Hypothalamus (tissue), 51 donors: ENCODE results near the gene RPS5.
A peak's percentile ranks its signal among the peaks of the same experiment; 100 is the strongest.
"Not testable (repeated sequence)": the region's sequence is repeated elsewhere in the genome, so short reads cannot be mapped to it uniquely, and the experiment has no call there.

Experiments used
- DNase-seq, 51 donors: peaks; one replicate each; lab custom pipeline; 2025; lab: John Stamatoyannopoulos, UW

The RPS5 gene

DNA sequence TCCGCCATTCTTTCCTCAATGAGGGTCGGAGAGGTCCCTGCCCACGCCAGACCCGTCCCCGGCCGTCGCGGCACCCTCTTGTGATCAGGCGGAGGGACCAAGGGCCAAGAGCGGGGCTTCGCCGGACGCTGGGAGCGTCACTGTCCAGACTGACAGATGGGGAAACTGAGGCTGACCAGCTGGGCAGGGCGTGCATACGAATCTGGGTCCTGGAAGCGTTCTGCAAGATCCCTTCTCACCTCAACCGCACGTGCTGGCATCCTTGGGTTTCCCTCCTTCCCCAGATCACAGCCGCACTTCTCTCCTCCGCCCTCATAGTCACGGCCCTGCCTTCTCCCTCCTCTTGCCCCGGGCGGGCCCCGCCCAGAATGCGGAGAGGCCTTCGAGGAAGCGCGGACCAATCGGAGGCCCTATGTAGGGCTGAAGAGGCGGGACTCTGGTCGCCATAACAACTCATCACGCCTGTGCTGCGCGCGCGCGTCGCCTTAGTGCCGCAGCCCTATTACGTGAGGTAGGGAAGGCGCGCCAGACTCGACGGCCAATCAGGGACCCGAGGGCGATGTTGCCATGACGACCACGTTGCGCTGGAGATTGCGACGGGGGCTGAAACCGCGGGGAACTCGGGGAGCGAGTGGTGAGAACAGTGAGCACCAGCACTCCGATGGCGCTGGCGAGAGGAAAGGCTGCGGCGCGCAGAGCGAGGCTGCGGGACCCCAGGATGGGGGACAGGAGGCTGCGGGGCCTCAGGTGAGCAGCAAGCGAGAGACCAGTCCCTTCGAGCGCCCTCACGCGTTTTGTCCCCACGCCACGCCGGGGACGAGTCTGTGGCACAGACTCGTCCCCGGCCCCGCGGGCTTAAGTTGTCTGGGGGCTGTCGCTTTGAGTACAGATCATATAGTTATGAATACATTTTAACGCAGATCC lies 14.1 kb downstream of the RPS5 start:
- DNase-seq: peak; percentile 48 to 100 (median 98)

DNA sequence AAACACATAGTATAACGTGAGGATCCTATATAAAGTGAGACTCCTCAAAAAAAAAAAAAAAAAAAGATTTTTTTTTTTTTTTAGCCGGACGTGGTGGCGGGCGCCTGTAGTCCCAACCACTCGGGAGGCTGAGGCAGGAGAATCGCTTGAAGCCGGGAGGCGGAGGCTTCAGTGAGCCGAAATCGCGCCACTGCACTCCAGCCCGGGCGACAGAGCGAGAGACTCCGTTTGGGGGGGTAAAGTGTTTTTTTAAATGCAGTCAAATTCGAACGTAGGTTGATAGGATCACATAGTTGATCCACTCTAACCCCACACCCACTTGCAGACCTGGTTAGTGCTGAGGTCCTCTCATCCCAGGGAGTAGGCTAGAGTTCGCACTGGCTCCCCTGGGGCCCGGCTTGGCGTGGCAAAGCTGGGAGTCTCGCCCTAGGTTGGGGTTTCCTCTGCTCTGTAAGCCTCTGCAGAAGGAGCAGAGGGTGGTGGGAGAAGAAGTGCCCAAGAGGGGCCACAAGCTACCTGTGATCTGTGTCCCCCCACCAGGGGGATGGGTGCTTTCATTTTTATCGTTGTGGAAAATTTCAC lies 14.9 kb downstream of the RPS5 start:
- DNase-seq: no peak

DNA sequence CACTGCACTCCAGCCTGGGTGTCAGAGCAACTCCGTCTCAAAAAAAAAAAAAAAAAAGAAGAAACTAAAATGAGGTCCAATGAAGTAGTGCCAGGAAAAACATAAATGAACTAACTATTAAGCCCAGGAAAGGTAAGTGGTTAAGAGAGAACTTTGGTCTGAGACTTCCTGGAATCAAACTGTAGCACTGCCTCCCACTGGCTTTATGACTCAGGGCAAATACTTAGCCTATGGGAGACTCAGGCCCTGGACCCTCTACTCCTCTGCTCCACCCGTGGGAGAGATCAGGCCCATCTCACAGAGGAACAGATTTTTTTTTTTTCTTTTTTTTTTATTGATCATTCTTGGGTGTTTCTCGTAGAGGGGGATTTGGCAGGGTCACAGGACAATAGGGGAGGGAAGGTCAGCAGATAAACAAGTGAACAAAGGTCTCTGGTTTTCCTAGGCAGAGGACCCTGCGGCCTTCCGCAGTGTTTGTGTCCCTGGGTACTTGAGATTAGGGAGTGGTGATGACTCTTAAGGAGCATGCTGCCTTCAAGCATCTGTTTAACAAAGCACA lies 16.9 kb downstream of the RPS5 start:
- DNase-seq: not testable (repeated sequence)

DNA sequence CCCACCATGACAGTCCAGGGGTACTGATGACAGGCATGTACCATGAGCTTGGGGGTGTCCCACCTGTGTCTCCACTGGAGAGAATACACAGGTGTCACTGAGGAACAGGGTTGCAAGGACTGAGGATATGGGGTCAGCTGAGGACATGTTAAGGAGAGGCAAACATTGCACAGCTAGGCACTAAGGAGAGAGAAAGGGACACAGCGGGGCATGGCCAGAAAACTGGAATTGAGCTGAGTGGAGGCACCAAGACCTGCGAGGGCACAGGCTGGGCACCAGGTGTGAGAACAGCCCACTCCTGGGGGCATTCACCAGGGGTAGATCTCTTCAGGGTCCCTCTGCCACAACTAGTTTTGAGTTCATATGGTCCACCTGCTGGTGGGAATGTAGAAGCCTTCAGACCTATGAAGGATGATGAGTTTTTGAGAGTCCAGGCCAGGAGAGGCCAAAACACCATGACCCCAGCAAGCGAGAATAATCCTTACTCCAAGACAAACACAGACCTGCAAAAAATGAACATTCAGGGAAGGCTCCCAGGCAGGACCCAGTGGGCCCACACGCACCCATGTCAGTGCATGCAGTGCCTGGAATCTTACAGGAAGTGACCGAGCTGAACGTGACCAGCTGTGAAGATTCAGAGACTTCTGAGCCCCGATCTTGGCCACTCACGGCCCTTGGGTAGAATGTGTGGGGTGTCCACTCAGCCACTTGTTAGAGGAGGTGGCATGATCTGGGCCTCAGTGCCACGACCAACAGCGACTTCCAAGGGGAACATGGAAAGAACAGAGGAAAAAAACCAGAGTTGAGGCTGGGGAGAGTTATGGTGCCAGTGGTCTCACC lies 20.0 kb downstream of the RPS5 start:
- no peak for DNase-seq

DNA sequence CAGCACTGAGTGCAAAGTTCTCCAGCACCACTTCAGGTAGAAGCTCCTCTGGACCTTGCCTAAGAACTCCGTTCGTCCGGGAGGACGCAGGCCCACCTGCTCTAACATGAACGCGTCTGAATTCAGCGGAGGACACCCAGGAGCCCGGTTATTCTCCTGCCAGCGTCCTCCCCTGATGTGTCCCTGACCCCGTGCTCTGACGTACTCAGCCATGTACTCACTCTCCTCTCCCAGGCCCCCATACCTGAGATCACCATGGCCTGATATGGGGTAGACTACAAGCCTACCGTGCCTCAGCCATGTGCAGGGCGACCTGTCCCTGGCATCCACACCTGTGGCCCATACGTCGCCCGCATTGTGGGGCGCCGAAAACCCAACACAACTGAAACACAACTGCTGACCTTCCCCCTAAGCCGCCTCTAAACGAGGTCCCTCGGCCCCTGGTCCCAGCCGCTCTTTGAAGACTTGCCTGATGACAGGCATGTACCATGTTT lies 20.6 kb downstream of the RPS5 start:
- peak in 1 of 51 donors; percentile 53 for DNase-seq

DNA sequence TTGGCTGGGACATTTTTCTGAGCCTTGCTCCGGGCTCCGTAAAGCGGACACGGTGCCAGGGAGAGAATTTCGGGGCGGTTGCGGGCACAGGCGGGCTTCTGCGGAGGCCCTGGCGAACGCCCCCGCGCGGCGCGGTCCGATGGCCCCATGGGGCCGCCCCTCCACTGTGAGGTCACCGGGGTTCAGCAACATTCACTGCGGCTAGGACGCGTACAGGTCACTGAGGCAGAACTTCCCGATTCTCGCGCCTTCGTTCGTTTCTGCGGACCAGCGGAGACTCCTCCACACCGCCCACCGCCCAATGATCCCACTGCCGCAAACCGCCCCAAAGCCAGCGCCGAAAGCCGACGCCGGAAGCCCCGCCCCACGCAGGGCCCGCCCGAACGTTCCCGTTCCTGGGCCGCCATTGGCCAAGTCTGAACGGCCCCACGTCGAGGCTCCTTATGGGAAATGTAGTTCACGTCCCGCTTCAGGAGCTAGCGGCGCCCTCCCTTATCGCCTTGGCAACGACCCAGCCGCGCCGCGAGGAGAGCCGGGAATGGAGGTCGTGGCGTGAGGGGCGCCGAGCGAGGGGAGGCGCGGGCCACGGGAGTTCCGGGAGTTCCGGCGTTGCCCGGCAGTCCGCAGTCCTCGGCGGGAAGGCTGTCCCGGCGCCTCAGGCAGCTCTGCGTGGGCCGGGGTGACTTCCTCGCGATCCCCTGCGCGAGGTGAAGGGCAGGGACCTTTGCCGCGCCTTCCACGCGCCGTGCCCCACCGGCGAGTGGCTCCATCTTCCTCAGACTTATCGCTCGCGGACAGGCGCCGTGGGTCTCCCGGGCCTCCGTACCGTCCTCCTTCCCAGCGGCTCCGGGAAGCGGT lies 21.3 kb downstream of the RPS5 start, which contains the start of gene ZNF584:
ZNF584 (plus strand) TSS at position 498 of the 858 bp plus-strand sequence. CDS start 499 bp downstream, outside the sequence.
- DNase-seq: peak; percentile 60 to 98 (median 93)

DNA sequence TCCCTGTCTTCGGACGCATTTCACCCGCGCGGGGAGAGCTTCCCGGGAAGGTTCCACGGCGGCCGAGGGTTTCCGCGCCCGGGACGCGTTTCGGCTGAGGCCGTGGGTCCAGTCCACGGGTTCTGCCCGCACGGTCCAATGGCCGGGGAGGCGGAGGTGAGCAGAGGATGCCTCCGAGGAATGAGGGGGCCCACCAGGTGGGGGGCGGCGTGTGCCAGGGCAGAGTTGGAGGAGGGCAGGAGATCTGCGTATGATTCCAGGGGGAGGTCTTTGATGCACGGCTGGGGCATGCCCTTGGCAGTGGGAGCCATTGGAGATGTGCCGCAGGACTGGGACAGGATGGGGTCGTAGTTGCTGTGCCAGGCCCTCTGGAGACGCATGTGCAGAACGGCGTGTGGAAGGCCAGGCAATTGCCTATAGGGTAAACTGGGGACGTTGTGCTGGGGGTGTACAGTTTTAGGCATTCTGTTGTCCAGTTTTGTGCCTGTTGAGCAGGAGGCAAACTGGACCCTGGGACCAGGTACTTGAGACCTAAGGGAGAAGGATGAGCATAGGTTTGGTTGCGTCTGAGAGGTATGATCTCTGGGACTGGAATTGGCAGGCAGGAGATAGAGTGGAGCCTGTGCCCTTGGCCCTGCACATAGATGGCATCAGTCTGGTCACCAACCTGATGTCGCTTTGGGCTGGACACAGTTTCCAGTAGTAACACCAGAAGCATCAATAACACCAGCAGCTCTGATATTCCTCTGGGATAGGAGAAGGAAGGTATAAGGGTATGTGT lies 22.1 kb downstream of the RPS5 start:
- peak in 7 of 51 donors; percentile 11 to 43 (median 28) for DNase-seq

DNA sequence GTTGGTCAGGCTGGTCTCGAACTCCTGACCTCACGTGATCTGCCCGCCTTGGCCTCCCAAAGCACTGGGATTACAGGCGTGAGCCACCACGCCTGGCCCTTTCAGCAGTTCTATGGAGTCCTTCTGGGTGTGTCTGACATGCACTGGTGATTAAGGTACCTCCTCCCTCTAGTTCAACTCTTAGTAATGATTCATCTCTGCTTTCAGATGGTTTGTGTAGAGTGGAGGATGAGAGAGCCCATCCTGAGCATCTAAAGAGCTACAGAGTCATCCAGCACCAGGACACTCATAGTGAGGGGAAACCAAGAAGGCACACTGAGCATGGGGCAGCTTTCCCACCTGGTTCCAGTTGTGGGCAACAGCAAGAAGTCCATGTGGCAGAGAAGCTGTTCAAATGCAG lies 29.5 kb downstream of the RPS5 start:
- no peak for DNase-seq

DNA sequence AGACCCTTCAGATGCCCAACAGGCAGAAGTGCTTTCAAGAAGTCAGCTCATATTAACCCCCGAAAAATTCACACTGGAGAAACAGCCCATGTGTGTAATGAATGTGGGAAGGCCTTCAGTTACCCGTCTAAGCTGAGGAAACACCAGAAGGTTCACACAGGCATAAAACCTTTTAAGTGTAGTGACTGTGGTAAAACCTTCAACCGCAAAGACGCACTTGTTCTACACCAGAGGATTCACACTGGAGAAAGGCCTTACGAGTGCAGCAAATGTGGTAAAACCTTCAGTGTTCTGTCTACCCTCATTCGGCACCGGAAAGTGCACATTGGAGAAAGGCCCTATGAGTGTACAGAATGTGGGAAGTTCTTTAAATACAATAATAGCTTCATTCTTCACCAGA lies 30.0 kb downstream of the RPS5 start:
- no peak for DNase-seq

DNA sequence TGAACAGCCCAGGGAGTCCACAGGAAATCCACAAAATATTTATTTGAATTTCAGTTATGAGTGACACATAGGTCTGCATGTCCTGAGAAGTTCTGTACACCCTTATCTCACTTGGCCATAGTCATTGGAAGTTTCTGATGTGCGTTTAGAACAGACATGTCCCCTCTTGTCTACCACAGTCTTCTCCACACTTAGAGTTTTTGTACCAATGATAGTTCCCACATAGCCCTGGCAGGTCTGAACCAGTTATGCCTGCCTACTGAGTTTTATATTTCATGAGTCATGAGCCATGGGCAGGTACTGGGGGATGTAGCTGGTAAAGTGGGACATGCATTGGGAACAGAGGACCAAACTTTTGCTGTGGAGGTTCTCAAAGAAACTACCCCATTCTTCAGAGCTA lies 41.5 kb downstream of the RPS5 start:
- no peak for DNase-seq

DNA sequence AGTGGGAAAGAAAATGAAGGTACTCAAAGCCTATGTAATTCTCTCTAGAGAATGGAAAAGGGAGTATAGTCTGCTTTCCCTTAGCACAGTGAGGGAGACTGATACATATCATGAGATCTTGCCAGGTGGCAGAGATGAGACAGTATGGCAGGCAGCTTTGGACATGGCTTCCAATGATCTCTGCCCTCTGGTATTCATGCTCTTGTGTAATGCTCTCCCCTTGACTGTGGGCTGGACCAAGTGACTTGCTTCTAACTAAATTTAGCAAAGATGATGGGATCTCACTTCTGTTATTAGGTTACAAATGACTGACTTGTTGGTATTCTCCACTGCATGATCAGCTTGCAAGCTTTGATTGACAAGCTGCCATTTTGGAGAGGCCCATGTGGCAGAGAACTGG lies 42.7 kb downstream of the RPS5 start:
- DNase-seq: no peak

DNA sequence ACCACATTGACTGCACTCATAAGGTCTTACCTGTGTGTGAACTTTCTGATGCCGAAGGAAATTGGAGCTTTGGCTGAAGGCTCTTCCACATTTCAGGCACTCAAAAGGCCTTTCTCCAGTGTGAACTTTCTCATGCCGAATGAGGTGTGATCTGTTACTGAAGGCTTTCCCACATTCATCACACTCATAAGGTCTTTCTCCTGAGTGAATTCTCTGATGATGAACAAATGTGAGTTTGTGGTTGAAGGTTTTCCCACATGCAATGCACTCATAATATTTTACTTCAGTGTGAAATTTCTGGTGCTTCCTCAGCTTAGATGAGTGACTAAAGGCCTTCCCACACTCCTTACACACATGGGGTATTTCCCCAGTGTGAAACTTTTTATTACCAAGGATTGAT lies 47.1 kb downstream of the RPS5 start:
- DNase-seq: no peak

DNA sequence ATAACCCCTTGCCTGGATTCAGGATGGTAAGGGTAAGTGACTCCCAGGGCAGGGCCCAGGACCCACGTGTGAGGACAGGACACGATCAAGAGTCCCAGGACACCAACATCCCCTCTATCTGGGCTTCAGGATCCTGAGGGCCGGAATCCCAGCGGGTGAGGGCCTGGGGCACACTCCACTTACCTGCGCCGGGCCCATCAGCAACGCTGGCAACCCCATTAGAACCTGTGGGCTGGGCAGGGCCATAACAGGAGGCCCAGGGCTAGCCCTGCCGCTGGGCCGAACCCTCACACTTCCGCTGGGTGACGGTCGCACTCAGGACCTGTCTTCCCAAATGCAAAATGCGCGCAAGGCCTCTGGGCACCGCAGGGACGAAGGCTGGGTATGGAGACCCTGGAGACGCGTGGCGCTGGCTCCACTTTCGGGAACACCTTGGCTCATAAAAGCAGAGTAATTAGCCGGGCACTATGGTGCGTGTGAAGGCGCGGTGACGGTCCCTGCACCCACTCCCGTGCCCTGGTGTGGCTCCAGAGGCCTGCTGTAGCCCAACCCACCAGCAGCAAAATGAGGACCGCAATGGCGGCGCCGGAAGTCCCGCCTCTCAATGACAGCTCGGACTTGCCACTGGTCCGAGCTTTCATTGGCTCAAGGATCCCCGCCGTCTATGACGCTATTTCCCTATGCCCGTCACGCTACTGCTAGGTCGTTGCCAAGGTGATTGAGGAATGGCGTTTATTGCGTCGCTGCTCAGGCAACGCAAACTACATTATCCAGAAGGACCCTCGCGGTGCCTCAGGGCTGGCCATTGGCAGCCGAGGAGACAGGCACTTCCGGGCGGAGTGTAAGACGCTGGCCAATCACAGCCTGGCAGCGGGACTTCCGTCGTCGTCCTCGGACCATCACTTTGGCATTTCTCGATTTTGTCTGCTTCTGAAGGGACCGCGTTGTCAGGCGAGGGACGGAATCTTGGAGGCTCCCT lies 52.8 kb downstream of the RPS5 start, which contains the start of gene ZNF132:
ZNF132 (minus strand) TSS at position 578 of the 979 bp plus-strand sequence; CDS start at position 246, 332 bp downstream.
- DNase-seq: peak; percentile 71 to 100 (median 98)

DNA sequence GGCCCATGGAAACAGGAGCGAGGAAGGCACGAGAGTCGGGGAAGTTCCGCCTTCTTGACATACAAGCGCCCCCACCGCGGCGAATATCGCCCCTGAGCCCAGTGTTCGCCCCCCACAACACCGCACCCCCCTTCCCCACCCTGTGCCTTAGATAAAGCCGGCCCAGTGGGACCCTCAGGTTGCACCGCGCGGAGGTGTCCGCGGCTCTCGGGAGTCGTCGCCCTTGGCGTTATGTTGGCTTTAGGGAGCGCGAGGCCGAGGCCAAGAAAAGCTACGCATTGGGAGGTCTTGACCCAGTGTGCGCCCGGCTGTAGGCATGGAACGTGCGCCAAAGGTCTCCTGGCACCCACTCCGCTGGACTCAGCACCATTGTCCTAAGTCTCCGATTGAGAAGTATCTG lies 53.5 kb downstream of the RPS5 start:
- DNase-seq: peak in 3 of 51 donors; percentile 26 to 42 (median 33)

DNA sequence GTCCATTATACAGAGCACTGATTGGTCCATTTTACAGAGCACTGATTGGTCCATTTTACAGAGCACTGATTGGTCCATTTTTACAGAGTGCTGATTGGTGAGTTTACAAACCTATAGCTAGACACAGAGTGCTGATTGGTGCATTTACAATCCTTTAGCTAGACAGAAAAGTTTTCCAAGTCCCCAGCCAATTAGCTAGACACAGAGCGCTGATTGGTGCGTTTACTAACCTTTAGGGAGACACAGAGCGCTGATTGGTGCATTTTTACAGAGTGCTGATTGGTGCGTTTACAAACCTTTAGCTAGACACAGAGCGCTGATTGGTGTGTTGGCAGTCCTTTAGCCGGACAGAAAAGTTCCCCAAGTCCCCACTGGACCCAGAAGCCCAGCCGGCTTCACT lies 55.9 kb downstream of the RPS5 start:
- not testable (repeated sequence) for DNase-seq
